IMR-90 (cell line): ENCODE measurements around the gene ZMYND11. TPM values are rescaled to one million over a fixed set of nuclear protein-coding genes. Genes with fewer than 3 reads are reported as not detected.

Source experiments
- ATAC-seq: fragments of 200-7000 bp; cut with Tn5 transposase; 2 replicates; pipeline ENCODE4 v1.9.1; 2020; ENCODE audit warnings: low read depth, mild to moderate bottlenecking, moderate library complexity
- BruUV-seq: library from RNA; stranded (reverse); fragments of 400-500 nt; replicated peaks from 2 replicates; lab custom pipeline; 2021; lab: Mats Ljungman, UMichigan
- CTCF ChIA-PET: fragments of 300-600 bp; formaldehyde crosslinking; extraction: SDS; loops from one replicate; lab custom pipeline; 2021; ENCODE audit warnings: antibody characterized with exemption; lab: Yijun Ruan, JAX
- POLR2A ChIA-PET: fragments of 300-600 bp; sonication (Branson Sonifier 250); formaldehyde crosslinking; loops from one replicate; lab custom pipeline; 2022; ENCODE audit warnings: antibody characterized with exemption; ENCODE audit not compliant: unreplicated experiment; lab: Charles Lee
- DNase-seq: peaks from one replicate; pipeline ENCODE4 v3.0.0; 2013
- H2AFZ ChIP-seq: replicated peaks from 2 replicates; pipeline ENCODE3; 2013; ENCODE audit warnings: low read length, mild to moderate bottlenecking; ENCODE audit not compliant: poor library complexity
- H2AK5ac ChIP-seq: 2 replicates; pipeline ENCODE4 v1.6.1; 2013; ENCODE audit warnings: low read depth, low read length, inconsistent platforms
- H2AK9ac ChIP-seq: replicated peaks from 2 replicates; pipeline ENCODE3; 2013; ENCODE audit warnings: mild to moderate bottlenecking, low read depth, low read length, moderate library complexity; ENCODE audit not compliant: poor library complexity
- H2BK120ac ChIP-seq: 2 replicates; pipeline ENCODE4 v1.6.1; 2013; ENCODE audit warnings: low read depth, low read length, inconsistent platforms
- H2BK15ac ChIP-seq: 3 replicates; pipeline ENCODE4 v1.6.1; 2013; ENCODE audit warnings: low read depth, low read length, inconsistent platforms
- H2BK20ac ChIP-seq: 2 replicates; pipeline ENCODE4 v1.6.1; 2013; ENCODE audit warnings: low read depth, mild to moderate bottlenecking, inconsistent platforms, low read length, moderate library complexity
- H2BK5ac ChIP-seq: 2 replicates; pipeline ENCODE4 v1.6.1; 2013; ENCODE audit warnings: mild to moderate bottlenecking, low read depth, low read length, inconsistent platforms; ENCODE audit not compliant: poor library complexity, severe bottlenecking
- H3K14ac ChIP-seq: replicated peaks from 2 replicates; pipeline ENCODE4 v1.6.1; 2013; ENCODE audit warnings: low read depth, low read length, inconsistent platforms
- H3K18ac ChIP-seq: 2 replicates; pipeline ENCODE4 v1.6.1; 2013; ENCODE audit warnings: low read depth, low read length, control low read depth
- H3K23ac ChIP-seq: 2 replicates; pipeline ENCODE4 v1.6.1; 2013; ENCODE audit warnings: low read depth, low read length, inconsistent platforms
- H3K27ac ChIP-seq: 2 replicates; pipeline ENCODE4 v1.5.1; 2013; ENCODE audit warnings: mild to moderate bottlenecking, control low read depth, low read length; ENCODE audit not compliant: insufficient read depth
- H3K27me3 ChIP-seq: 2 replicates; pipeline ENCODE4 v1.6.1; 2013; ENCODE audit warnings: low read length; ENCODE audit not compliant: control insufficient read depth, insufficient read depth
- H3K36me3 ChIP-seq: 2 replicates; pipeline ENCODE4 v1.6.1; 2013; ENCODE audit warnings: low read length, mixed read lengths; ENCODE audit not compliant: control insufficient read depth, insufficient read depth
- H3K4ac ChIP-seq: 2 replicates; pipeline ENCODE4 v1.6.1; 2013; ENCODE audit warnings: low read depth, low read length, inconsistent platforms
- H3K4me1 ChIP-seq: 2 replicates; pipeline ENCODE4 v1.6.1; 2013; ENCODE audit warnings: low read length, mixed read lengths; ENCODE audit not compliant: control insufficient read depth, insufficient read depth
- H3K4me2 ChIP-seq: 2 replicates; pipeline ENCODE4 v1.6.1; 2013; ENCODE audit warnings: low read depth, mild to moderate bottlenecking, control low read depth, low read length, moderate library complexity
- H3K4me3 ChIP-seq: 2 replicates; pipeline ENCODE4 v1.5.1; 2013; ENCODE audit warnings: low read depth, mild to moderate bottlenecking, control low read depth, low read length, moderate library complexity; ENCODE audit not compliant: insufficient read depth
- H3K56ac ChIP-seq: 2 replicates; pipeline ENCODE4 v1.6.1; 2013; ENCODE audit warnings: low read length, inconsistent platforms; ENCODE audit not compliant: insufficient read depth; ENCODE audit errors: extremely low read depth
- H3K79me1 ChIP-seq, 2 experiments: 2 replicates each; pipeline ENCODE4 v1.6.1; 2013; ENCODE audit warnings: low read length in 2 of 2, inconsistent platforms in 1 of 2, low read depth in 1 of 2
- H3K9ac ChIP-seq: 2 replicates; pipeline ENCODE4 v1.6.1; 2013; ENCODE audit warnings: low read depth, low read length, control low read depth
- H3K9me1 ChIP-seq: 2 replicates; pipeline ENCODE4 v1.6.1; 2013; ENCODE audit warnings: low read length, inconsistent platforms; ENCODE audit not compliant: insufficient read depth
- H3K9me3 ChIP-seq: 2 replicates; pipeline ENCODE4 v1.6.1; 2013; ENCODE audit warnings: low read length; ENCODE audit not compliant: control insufficient read depth, insufficient read depth
- H4K20me1 ChIP-seq: 2 replicates; pipeline ENCODE4 v1.6.1; 2013; ENCODE audit warnings: low read length, inconsistent platforms; ENCODE audit not compliant: insufficient read depth
- H4K5ac ChIP-seq: 2 replicates; pipeline ENCODE4 v1.6.1; 2013; ENCODE audit warnings: mild to moderate bottlenecking, low read depth, low read length, control low read depth
- H4K8ac ChIP-seq, 2 experiments: 2 replicates each; pipeline ENCODE4 v1.6.1; 2013; ENCODE audit warnings: low read depth in 2 of 2, low read length in 2 of 2, control low read depth in 1 of 2, inconsistent platforms in 1 of 2
- H4K91ac ChIP-seq: 2 replicates; pipeline ENCODE4 v1.6.1; 2013; ENCODE audit warnings: low read depth, low read length, inconsistent platforms; ENCODE audit not compliant: insufficient read depth
- BHLHE40 ChIP-seq: fragments of 150-350 bp; IDR thresholded peaks from 2 replicates; pipeline ENCODE4 v1.6.1; 2016; ENCODE audit warnings: mild to moderate bottlenecking, low read depth, low read length
- CEBPB ChIP-seq: IDR thresholded peaks from 2 replicates; pipeline ENCODE4 v1.6.1; 2012; ENCODE audit warnings: low read depth, low read length, improper control_type of control experiment
- CHD1 ChIP-seq: IDR thresholded peaks from 2 replicates; pipeline ENCODE4 v1.6.1; 2012; ENCODE audit warnings: low read depth, low read length, improper control_type of control experiment
- CTCF ChIP-seq: conservative IDR thresholded peaks from 2 replicates; pipeline ENCODE4 v1.5.1; 2012; ENCODE audit warnings: mild to moderate bottlenecking, low read depth, low read length, improper control_type of control experiment
- ELK1 ChIP-seq: fragments of 150-350 bp; IDR thresholded peaks from 2 replicates; pipeline ENCODE4 v1.6.1; 2016; ENCODE audit warnings: low read depth, mild to moderate bottlenecking, low read length, moderate library complexity, borderline replicate concordance
- FOS ChIP-seq: fragments of 150-350 bp; IDR thresholded peaks from 2 replicates; pipeline ENCODE4 v1.6.1; 2016; ENCODE audit warnings: low read depth, low read length
- MAFK ChIP-seq: IDR thresholded peaks from 2 replicates; pipeline ENCODE4 v1.6.1; 2012; ENCODE audit warnings: low read depth, low read length, improper control_type of control experiment
- MAZ ChIP-seq: IDR thresholded peaks from 2 replicates; pipeline ENCODE4 v1.6.1; 2012; ENCODE audit warnings: low read depth, mild to moderate bottlenecking, low read length, improper control_type of control experiment, moderate library complexity, borderline replicate concordance
- MXI1 ChIP-seq: IDR thresholded peaks from 2 replicates; pipeline ENCODE4 v1.6.1; 2012; ENCODE audit warnings: low read depth, mild to moderate bottlenecking, low read length, moderate library complexity, borderline replicate concordance
- NFE2L2 ChIP-seq: fragments of 150-350 bp; IDR thresholded peaks from 2 replicates; pipeline ENCODE4 v1.6.1; 2016; ENCODE audit warnings: low read depth, mild to moderate bottlenecking, low read length
- POLR2A ChIP-seq: IDR thresholded peaks from 2 replicates; pipeline ENCODE4 v1.6.1; 2012; ENCODE audit warnings: mild to moderate bottlenecking, low read depth, low read length
- RAD21 ChIP-seq: IDR thresholded peaks from 2 replicates; pipeline ENCODE4 v1.6.1; 2012; ENCODE audit warnings: low read length, improper control_type of control experiment
- RCOR1 ChIP-seq: IDR thresholded peaks from 2 replicates; pipeline ENCODE4 v1.6.1; 2012; ENCODE audit warnings: mild to moderate bottlenecking, low read length, improper control_type of control experiment; ENCODE audit not compliant: insufficient replicate concordance
- RFX5 ChIP-seq: IDR thresholded peaks from 2 replicates; pipeline ENCODE4 v1.8.0; 2012; ENCODE audit warnings: low read depth, mild to moderate bottlenecking, low read length, moderate library complexity
- SMC3 ChIP-seq: fragments of 150-350 bp; IDR thresholded peaks from 2 replicates; pipeline ENCODE4 v1.6.1; 2016; ENCODE audit warnings: low read depth, mild to moderate bottlenecking, antibody characterized with exemption, low read length, moderate library complexity
- WGBS, 2 experiments: methylation state at CpG; one replicate each; pipeline versions ENCODE4 v1.1.5 to v1.1.7; 2013; ENCODE audit warnings: missing lambda C conversion rate in 2 of 2; ENCODE audit not compliant: insufficient read length in 1 of 2; ENCODE audit errors: extremely low coverage in 2 of 2; 5-methylcytosine and 5-hydroxymethylcytosine counted together
- dilution Hi-C: fragments of 300-500 bp; cut with HindIII; formaldehyde crosslinking; loops from one replicate; pipeline ENCODE4 v1.14.3; 2018; ENCODE audit warnings: low sequenced_read_pairs; ENCODE audit not compliant: unreplicated experiment
- in situ Hi-C: fragments of 300-500 bp; cut with MboI; formaldehyde crosslinking; loops from 3 replicates; pipeline ENCODE4 v1.14.3; 2019; ENCODE audit warnings: low sequenced_read_pairs, inconsistent platforms, mixed read lengths
- intact Hi-C: fragments of 100-400 bp; cut with micrococcal nuclease; formaldehyde crosslinking; loops from 2 replicates; pipeline ENCODE4 v1.10.0; 2022
- polyA plus RNA-seq, 3 experiments: library from polyadenylated mRNA; depleted of rRNA; stranded (reverse); fragments of >200 nt; gene quantifications; 2 replicates each; pipeline ENCODE4 v1.2.3, GENCODE V29; 2012; ENCODE audit warnings: low replicate concordance in 1 of 3
- total RNA-seq: library from RNA; depleted of rRNA; stranded (reverse); fragments of >200 nt; gene quantifications from 2 replicates; pipeline ENCODE4 v1.2.3, GENCODE V29; 2012
- TF ChIP-seq, protein P1 (sequence below): fragments of 150-350 bp; IDR thresholded peaks from 2 replicates; pipeline ENCODE4 v1.6.1; 2017; ENCODE audit warnings: mild to moderate bottlenecking, antibody characterized with exemption, low read length, low read depth

The ZMYND11 gene
- total and polyA plus RNA-seq, 2 of the 4 experiments (the other 2 are of a cell fraction): 39.5 to 72.2 TPM

GRCh38 chr10:92846-93245, 42.4 kb upstream of the ZMYND11 start:
- dilution Hi-C loops (no loop called here), in situ Hi-C loops (no loop called here), intact Hi-C loops (no loop called here)
- Histone ChIP-seq H2BK15ac (no peak overlapping the region), H2BK20ac (no peak overlapping the region), H3K4me2 (no peak overlapping the region), H2AK9ac (no peak overlapping the region), H2AFZ (no peak overlapping the region), H2BK120ac (no peak overlapping the region), H3K9ac (no peak overlapping the region), H2BK5ac (no peak overlapping the region), H3K9me1 (no peaks in the 10 kb centered on the region), H3K56ac (no peak overlapping the region), H4K91ac (no peak overlapping the region), H3K14ac (no peak overlapping the region), H3K27ac (no peak overlapping the region), H3K27me3 (no peaks in the 10 kb centered on the region), H4K20me1 (no peaks in the 10 kb centered on the region), H3K36me3 (no peaks in the 10 kb centered on the region), H3K4ac (no peak overlapping the region), H3K18ac (no peak overlapping the region), H3K4me1 (no peaks in the 10 kb centered on the region), H4K5ac (no peak overlapping the region), H3K4me3 (no peak overlapping the region), H3K79me1 (no peaks in the 10 kb centered on the region), H4K8ac (no peak overlapping the region), H3K23ac (no peak overlapping the region), H2AK5ac (no peak overlapping the region), H3K9me3 (0 out of 2 replicates have a peak, but pooled peaks cover 2% of the 10 kb centered on the region)
- ATAC-seq (no peak), DNase-seq (no peak)
- BruUV-seq: no TSS peak
- TF ChIP-seq RFX5: no peak
- TF ChIP-seq MXI1: no peak
- TF ChIP-seq SMC3: no peak
- no peak for TF ChIP-seq POLR2A
- no peak for TF ChIP-seq ELK1
- TF ChIP-seq, protein P1, sequence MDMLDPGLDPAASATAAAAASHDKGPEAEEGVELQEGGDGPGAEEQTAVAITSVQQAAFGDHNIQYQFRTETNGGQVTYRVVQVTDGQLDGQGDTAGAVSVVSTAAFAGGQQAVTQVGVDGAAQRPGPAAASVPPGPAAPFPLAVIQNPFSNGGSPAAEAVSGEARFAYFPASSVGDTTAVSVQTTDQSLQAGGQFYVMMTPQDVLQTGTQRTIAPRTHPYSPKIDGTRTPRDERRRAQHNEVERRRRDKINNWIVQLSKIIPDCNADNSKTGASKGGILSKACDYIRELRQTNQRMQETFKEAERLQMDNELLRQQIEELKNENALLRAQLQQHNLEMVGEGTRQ: no peak
- TF ChIP-seq MAZ: no peak
- no peak for TF ChIP-seq CHD1
- TF ChIP-seq CTCF: no peak
- TF ChIP-seq FOS: no peak
- TF ChIP-seq BHLHE40: no peak
- no peak for TF ChIP-seq CEBPB
- no peak for TF ChIP-seq MAFK
- no peak for TF ChIP-seq RAD21
- no peak for TF ChIP-seq RCOR1
- no peak for TF ChIP-seq NFE2L2
- POLR2A ChIA-PET: no interaction called here
- no CpG with 5 or more reads among the region's 2 CpGs for WGBS, 2 experiments
- CTCF ChIA-PET: no interaction called here
